Measurements from ENCODE around the gene SLC4A8.

Gene SLC4A8

GRCh38 chr12:51413791-51414190 lies 10.8 kb upstream of the SLC4A8 start:
- H3K4me1 ChIP-seq (ENCODE audit: insufficient read depth, low read length), result no peaks in the 10 kb centered on the region
- H3K9ac ChIP-seq (ENCODE audit: low read length), result no peak overlapping the region
- H3K27me3 ChIP-seq (ENCODE audit: control insufficient read depth in 1 of 2, insufficient read depth in 2 of 2, low read length in 2 of 2), result no peaks in the 10 kb centered on the region
- H3K36me3 ChIP-seq (ENCODE audit: insufficient read depth, low read length), result no peaks in the 10 kb centered on the region
- no peak overlapping the region for H3K4me3 ChIP-seq (ENCODE audit: low read depth in 1 of 2, low read length in 2 of 2)
- H3K27ac ChIP-seq (ENCODE audit: low read depth, low read length), result no peak overlapping the region
- H3K9me3 ChIP-seq (ENCODE audit: low read length), result no peaks in the 10 kb centered on the region

DNA sequence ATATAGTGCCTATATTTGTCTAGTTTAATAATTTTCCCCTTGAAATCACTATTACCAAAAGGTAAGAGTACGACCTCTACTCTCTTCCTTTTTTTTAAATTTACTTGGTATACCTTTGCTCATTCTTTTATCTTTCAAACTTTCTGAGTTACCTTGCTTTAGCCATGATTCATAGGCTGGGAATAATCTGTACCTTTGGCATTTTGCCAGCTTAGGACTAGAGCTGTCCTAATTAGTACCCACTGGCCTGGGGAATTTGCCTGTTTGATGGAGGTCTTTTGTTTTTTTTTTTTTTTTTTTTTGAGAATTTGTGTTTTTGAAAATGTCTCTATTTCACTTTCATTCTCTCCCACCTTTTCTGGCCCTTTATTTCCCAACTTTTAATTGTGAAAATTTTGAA lies 8.7 kb upstream of the SLC4A8 start:
- Histone ChIP-seq H3K4me3 (ENCODE audit: low read depth in 1 of 2, low read length in 2 of 2) (no peak overlapping the region), H3K4me1 (ENCODE audit: insufficient read depth, low read length) (no peaks in the 10 kb centered on the region), H3K27ac (ENCODE audit: low read depth, low read length) (no peak overlapping the region), H3K27me3 (ENCODE audit: control insufficient read depth in 1 of 2, insufficient read depth in 2 of 2, low read length in 2 of 2) (no peaks in the 10 kb centered on the region), H3K9ac (ENCODE audit: low read length) (no peak overlapping the region), H3K36me3 (ENCODE audit: insufficient read depth, low read length) (no peaks in the 10 kb centered on the region), H3K9me3 (ENCODE audit: low read length) (no peaks in the 10 kb centered on the region)

- Histone ChIP-seq H3K4me3 (ENCODE audit: low read depth in 1 of 2, low read length in 2 of 2) (no peak overlapping the region), H3K9me3 (ENCODE audit: low read length) (no peaks in the 10 kb centered on the region), H3K9ac (ENCODE audit: low read length) (no peak overlapping the region), H3K27ac (ENCODE audit: low read depth, low read length) (no peak overlapping the region), H3K36me3 (ENCODE audit: insufficient read depth, low read length) (no peaks in the 10 kb centered on the region), H3K4me1 (ENCODE audit: insufficient read depth, low read length) (no peaks in the 10 kb centered on the region), H3K27me3 (ENCODE audit: control insufficient read depth in 1 of 2, insufficient read depth in 2 of 2, low read length in 2 of 2) (peaks cover 0 to 5% of the 10 kb centered on the region in 2 donors)
Measured at GRCh38 chr12:51417826-51418225, 6.8 kb upstream of the SLC4A8 start.

DNA sequence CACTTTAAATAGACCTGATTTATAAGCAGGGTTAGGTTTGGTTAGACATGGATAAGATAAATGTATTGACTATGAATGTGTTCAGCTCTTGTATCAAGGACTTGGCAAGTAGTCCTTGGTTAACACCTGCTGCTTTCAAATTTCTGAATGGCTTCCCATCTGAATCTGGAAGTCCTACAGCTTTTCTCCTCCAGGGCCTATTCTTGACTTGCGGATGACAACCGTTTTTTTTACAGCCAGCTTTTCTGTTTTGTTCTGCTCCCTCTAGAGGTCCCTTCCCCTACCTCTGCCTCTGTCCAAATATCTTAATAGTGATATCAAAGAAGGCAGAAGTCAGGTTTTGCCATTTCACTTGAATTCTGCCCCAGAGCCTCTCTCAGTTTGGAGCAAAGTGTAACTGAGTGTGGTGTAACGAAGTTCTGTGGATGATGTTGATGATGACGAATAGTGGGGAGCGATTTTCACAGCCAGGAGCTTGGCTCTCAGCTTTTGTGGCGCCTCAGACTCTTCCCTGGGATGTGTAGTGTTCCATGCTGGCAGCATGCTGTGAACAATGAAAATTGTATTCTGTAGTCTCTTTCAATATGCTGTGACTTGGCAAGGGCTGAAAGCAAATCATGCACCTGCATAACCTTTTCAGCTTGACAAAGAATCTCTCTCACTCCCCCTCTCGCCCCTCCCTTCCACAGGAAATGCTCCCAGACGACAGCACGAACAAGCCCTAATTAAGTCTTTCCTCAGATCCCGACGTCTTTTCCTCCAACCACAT lies 5.0 kb upstream of the SLC4A8 start:
- no peaks in the 10 kb centered on the region for H3K36me3 ChIP-seq (ENCODE audit: insufficient read depth, low read length)
- no peaks in the 10 kb centered on the region for H3K4me1 ChIP-seq (ENCODE audit: insufficient read depth, low read length)
- no peak overlapping the region for H3K4me3 ChIP-seq (ENCODE audit: low read depth in 1 of 2, low read length in 2 of 2)
- H3K9ac ChIP-seq (ENCODE audit: low read length), result no peak overlapping the region
- peaks cover 10 to 12% of the 10 kb centered on the region in 2 donors for H3K27me3 ChIP-seq (ENCODE audit: control insufficient read depth in 1 of 2, insufficient read depth in 2 of 2, low read length in 2 of 2)
- no peak overlapping the region for H3K27ac ChIP-seq (ENCODE audit: low read depth, low read length)
- H3K9me3 ChIP-seq (ENCODE audit: low read length), result no peaks in the 10 kb centered on the region

GRCh38 chr12:51421266-51421884 lies 3.3 kb upstream of the SLC4A8 start:
- Histone ChIP-seq H3K27ac (ENCODE audit: low read depth, low read length) (no peak overlapping the region), H3K36me3 (ENCODE audit: insufficient read depth, low read length) (no peaks in the 10 kb centered on the region), H3K9me3 (ENCODE audit: low read length) (no peaks in the 10 kb centered on the region), H3K9ac (ENCODE audit: low read length) (no peak overlapping the region), H3K4me3 (ENCODE audit: low read depth in 1 of 2, low read length in 2 of 2) (no peak overlapping the region), H3K4me1 (ENCODE audit: insufficient read depth, low read length) (no peaks in the 10 kb centered on the region), H3K27me3 (ENCODE audit: control insufficient read depth in 1 of 2, insufficient read depth in 2 of 2, low read length in 2 of 2) (peaks cover 12 to 16% of the 10 kb centered on the region in 2 donors)

DNA sequence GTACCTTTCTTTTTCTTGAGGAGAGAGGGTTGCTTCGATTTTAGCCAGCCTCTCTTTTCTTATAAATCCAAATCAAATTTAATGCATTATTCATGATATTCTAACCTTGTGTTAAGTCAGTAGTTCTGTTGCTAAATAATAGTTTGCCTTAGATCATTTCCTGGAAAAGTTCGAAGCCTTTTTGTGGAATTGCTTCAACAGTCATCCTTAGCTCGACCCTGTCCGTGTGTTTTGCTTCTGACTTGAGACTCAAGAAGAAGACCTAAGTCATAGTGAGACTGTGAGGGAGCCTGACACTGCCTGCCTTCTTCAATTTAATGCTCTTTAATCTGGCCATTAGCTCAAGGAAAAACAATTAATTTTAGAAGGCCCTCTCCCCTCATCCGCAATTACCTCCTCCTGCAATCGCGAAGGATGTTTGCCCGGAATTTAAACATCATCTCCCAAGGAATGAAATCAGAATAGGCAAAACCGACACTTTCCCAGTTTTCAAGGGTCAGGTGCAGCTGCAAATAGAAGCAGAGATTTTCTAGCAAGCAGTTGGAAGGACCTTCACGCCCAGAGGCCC lies 453 bp upstream of the SLC4A8 start:
- Histone ChIP-seq H3K4me1 (ENCODE audit: insufficient read depth, low read length) (no peaks in the 10 kb centered on the region), H3K9ac (ENCODE audit: low read length) (no peak overlapping the region), H3K9me3 (ENCODE audit: low read length) (no peaks in the 10 kb centered on the region), H3K4me3 (ENCODE audit: low read depth in 1 of 2, low read length in 2 of 2) (peak overlapping the region in 1 of 2 donors; percentile 38), H3K27me3 (ENCODE audit: control insufficient read depth in 1 of 2, insufficient read depth in 2 of 2, low read length in 2 of 2) (peaks cover 12 to 16% of the 10 kb centered on the region in 2 donors), H3K36me3 (ENCODE audit: insufficient read depth, low read length) (no peaks in the 10 kb centered on the region), H3K27ac (ENCODE audit: low read depth, low read length) (no peak overlapping the region)

GRCh38 chr12:51428256-51428655 lies 3.6 kb downstream of the SLC4A8 start:
- Histone ChIP-seq H3K4me3 (ENCODE audit: low read depth in 1 of 2, low read length in 2 of 2) (no peak overlapping the region), H3K36me3 (ENCODE audit: insufficient read depth, low read length) (no peaks in the 10 kb centered on the region), H3K27ac (ENCODE audit: low read depth, low read length) (no peak overlapping the region), H3K4me1 (ENCODE audit: insufficient read depth, low read length) (no peaks in the 10 kb centered on the region), H3K9ac (ENCODE audit: low read length) (no peak overlapping the region), H3K27me3 (ENCODE audit: control insufficient read depth in 1 of 2, insufficient read depth in 2 of 2, low read length in 2 of 2) (peaks cover 3 to 16% of the 10 kb centered on the region in 2 donors), H3K9me3 (ENCODE audit: low read length) (no peaks in the 10 kb centered on the region)

GRCh38 chr12:51429700-51430099 lies 5.1 kb downstream of the SLC4A8 start:
- Histone ChIP-seq H3K27me3 (ENCODE audit: control insufficient read depth in 1 of 2, insufficient read depth in 2 of 2, low read length in 2 of 2) (peaks cover 0 to 5% of the 10 kb centered on the region in 2 donors), H3K36me3 (ENCODE audit: insufficient read depth, low read length) (no peaks in the 10 kb centered on the region), H3K4me1 (ENCODE audit: insufficient read depth, low read length) (no peaks in the 10 kb centered on the region), H3K27ac (ENCODE audit: low read depth, low read length) (no peak overlapping the region), H3K9ac (ENCODE audit: low read length) (no peak overlapping the region), H3K4me3 (ENCODE audit: low read depth in 1 of 2, low read length in 2 of 2) (no peak overlapping the region), H3K9me3 (ENCODE audit: low read length) (no peaks in the 10 kb centered on the region)

- Histone ChIP-seq H3K9ac (ENCODE audit: low read length) (no peak overlapping the region), H3K27ac (ENCODE audit: low read depth, low read length) (no peak overlapping the region), H3K27me3 (ENCODE audit: control insufficient read depth in 1 of 2, insufficient read depth in 2 of 2, low read length in 2 of 2) (no peaks in the 10 kb centered on the region), H3K9me3 (ENCODE audit: low read length) (no peaks in the 10 kb centered on the region), H3K36me3 (ENCODE audit: insufficient read depth, low read length) (no peaks in the 10 kb centered on the region), H3K4me1 (ENCODE audit: insufficient read depth, low read length) (no peaks in the 10 kb centered on the region), H3K4me3 (ENCODE audit: low read depth in 1 of 2, low read length in 2 of 2) (no peak overlapping the region)
Measured at GRCh38 chr12:51430196-51430895, 5.7 kb downstream of the SLC4A8 start.

- no peak overlapping the region for H3K27ac ChIP-seq (ENCODE audit: low read depth, low read length)
- no peaks in the 10 kb centered on the region for H3K9me3 ChIP-seq (ENCODE audit: low read length)
- no peaks in the 10 kb centered on the region for H3K4me1 ChIP-seq (ENCODE audit: insufficient read depth, low read length)
- no peak overlapping the region for H3K4me3 ChIP-seq (ENCODE audit: low read depth in 1 of 2, low read length in 2 of 2)
- H3K27me3 ChIP-seq (ENCODE audit: control insufficient read depth in 1 of 2, insufficient read depth in 2 of 2, low read length in 2 of 2), result no peaks in the 10 kb centered on the region
- no peak overlapping the region for H3K9ac ChIP-seq (ENCODE audit: low read length)
- H3K36me3 ChIP-seq (ENCODE audit: insufficient read depth, low read length), result no peaks in the 10 kb centered on the region
Measured at GRCh38 chr12:51432921-51433320, 8.3 kb downstream of the SLC4A8 start.

- Histone ChIP-seq H3K27ac (ENCODE audit: low read depth, low read length) (no peak overlapping the region), H3K27me3 (ENCODE audit: control insufficient read depth in 1 of 2, insufficient read depth in 2 of 2, low read length in 2 of 2) (no peaks in the 10 kb centered on the region), H3K4me3 (ENCODE audit: low read depth in 1 of 2, low read length in 2 of 2) (no peak overlapping the region), H3K9me3 (ENCODE audit: low read length) (no peaks in the 10 kb centered on the region), H3K36me3 (ENCODE audit: insufficient read depth, low read length) (no peaks in the 10 kb centered on the region), H3K9ac (ENCODE audit: low read length) (no peak overlapping the region), H3K4me1 (ENCODE audit: insufficient read depth, low read length) (no peaks in the 10 kb centered on the region)
Measured at GRCh38 chr12:51434305-51434704, 9.7 kb downstream of the SLC4A8 start.

Measured in muscle layer of colon (tissue), 2 donors.